HG02981 (cell line): ENCODE measurements around the gene PARD3.
A peak's percentile ranks its signal among the peaks of the same experiment; 100 is the strongest.
"Not testable (repeated sequence)": the region's sequence is repeated elsewhere in the genome, so short reads cannot be mapped to it uniquely, and the experiment has no call there.

ENCODE experiments used
- ATAC-seq: cut with Tn5 transposase; IDR thresholded peaks from one replicate; pipeline ENCODE4 v1.9.1; 2021; ENCODE audit warnings: mild to moderate bottlenecking, moderate library complexity; ENCODE audit not compliant: unreplicated experiment

Gene PARD3

GRCh38 chr10:34655286-34656170, 159.6 kb downstream of the PARD3 start:
- no peak for ATAC-seq

- ATAC-seq: no peak
Measured at GRCh38 chr10:34654211-34654610, 160.9 kb downstream of the PARD3 start.

GRCh38 chr10:34653530-34653929, 161.6 kb downstream of the PARD3 start:
- no peak for ATAC-seq

- ATAC-seq: no peak
Measured at GRCh38 chr10:34651416-34652195, 163.5 kb downstream of the PARD3 start.

- no peak for ATAC-seq
Measured at GRCh38 chr10:34650156-34650555, 164.9 kb downstream of the PARD3 start.

- no peak for ATAC-seq
Measured at GRCh38 chr10:34649385-34649784, 165.7 kb downstream of the PARD3 start.

- ATAC-seq: no peak
Measured at GRCh38 chr10:34648919-34649318, 166.2 kb downstream of the PARD3 start.

- ATAC-seq: no peak
Measured at GRCh38 chr10:34647875-34648865, 166.9 kb downstream of the PARD3 start.

- no peak for ATAC-seq
Measured at GRCh38 chr10:34647160-34647559, 167.9 kb downstream of the PARD3 start.

GRCh38 chr10:34646331-34646730, 168.8 kb downstream of the PARD3 start:
- no peak for ATAC-seq

- not testable (repeated sequence) for ATAC-seq
Measured at GRCh38 chr10:34644815-34645214, 170.3 kb downstream of the PARD3 start.

GRCh38 chr10:34644224-34644623, 170.9 kb downstream of the PARD3 start:
- ATAC-seq: no peak

- no peak for ATAC-seq
Measured at GRCh38 chr10:34643620-34644019, 171.5 kb downstream of the PARD3 start.

GRCh38 chr10:34641913-34642558, 173.1 kb downstream of the PARD3 start:
- no peak for ATAC-seq

- ATAC-seq: no peak
Measured at GRCh38 chr10:34641147-34641912, 173.8 kb downstream of the PARD3 start.

GRCh38 chr10:34638406-34639054, 176.6 kb downstream of the PARD3 start:
- no peak for ATAC-seq

GRCh38 chr10:34637418-34637911, 177.6 kb downstream of the PARD3 start:
- peak; percentile 75 for ATAC-seq

GRCh38 chr10:34635111-34635510, 180.0 kb downstream of the PARD3 start:
- ATAC-seq: no peak

- ATAC-seq: no peak
Measured at GRCh38 chr10:34633374-34633773, 181.7 kb downstream of the PARD3 start.
